ENCODE measurements around the gene MAFB. TPM values are rescaled to one million over a fixed set of nuclear protein-coding genes. Genes with fewer than 3 reads are reported as not detected.
A peak's percentile ranks its signal among the peaks of the same experiment; 100 is the strongest.

Gene MAFB
- total RNA-seq, 2 experiments from 2014 or later: 0.28 to 0.33 TPM

- no peak for DNase-seq
- ChIA-PET CTCF (no interaction called here), POLR2A (no interaction called here)
- H3K36me3 Mint-ChIP-seq (ENCODE audit: low read depth): no peaks in the 10 kb centered on the region
- H3K27ac Mint-ChIP-seq: no peak overlapping the region
- H3K9me3 Mint-ChIP-seq: no peaks in the 10 kb centered on the region
- H3K4me1 Mint-ChIP-seq: no peaks in the 10 kb centered on the region
- no peak overlapping the region for H3K4me3 Mint-ChIP-seq
- H3K27me3 Mint-ChIP-seq: peaks cover 88% of the 10 kb centered on the region
These were observed 6.2 kb upstream of the MAFB start for GRCh38 chr20:40695214-40695613.

GRCh38 chr20:40694246-40694645 is 5.2 kb upstream of the MAFB start:
- Mint-ChIP-seq H3K27me3 (peaks cover 93% of the 10 kb centered on the region), H3K4me1 (peaks cover 8% of the 10 kb centered on the region), H3K36me3 (ENCODE audit: low read depth) (no peaks in the 10 kb centered on the region), H3K27ac (no peak overlapping the region), H3K4me3 (no peak overlapping the region), H3K9me3 (no peaks in the 10 kb centered on the region)
- no peak for DNase-seq
- CTCF ChIA-PET: no interaction called here
- POLR2A ChIA-PET: no interaction called here

DNA sequence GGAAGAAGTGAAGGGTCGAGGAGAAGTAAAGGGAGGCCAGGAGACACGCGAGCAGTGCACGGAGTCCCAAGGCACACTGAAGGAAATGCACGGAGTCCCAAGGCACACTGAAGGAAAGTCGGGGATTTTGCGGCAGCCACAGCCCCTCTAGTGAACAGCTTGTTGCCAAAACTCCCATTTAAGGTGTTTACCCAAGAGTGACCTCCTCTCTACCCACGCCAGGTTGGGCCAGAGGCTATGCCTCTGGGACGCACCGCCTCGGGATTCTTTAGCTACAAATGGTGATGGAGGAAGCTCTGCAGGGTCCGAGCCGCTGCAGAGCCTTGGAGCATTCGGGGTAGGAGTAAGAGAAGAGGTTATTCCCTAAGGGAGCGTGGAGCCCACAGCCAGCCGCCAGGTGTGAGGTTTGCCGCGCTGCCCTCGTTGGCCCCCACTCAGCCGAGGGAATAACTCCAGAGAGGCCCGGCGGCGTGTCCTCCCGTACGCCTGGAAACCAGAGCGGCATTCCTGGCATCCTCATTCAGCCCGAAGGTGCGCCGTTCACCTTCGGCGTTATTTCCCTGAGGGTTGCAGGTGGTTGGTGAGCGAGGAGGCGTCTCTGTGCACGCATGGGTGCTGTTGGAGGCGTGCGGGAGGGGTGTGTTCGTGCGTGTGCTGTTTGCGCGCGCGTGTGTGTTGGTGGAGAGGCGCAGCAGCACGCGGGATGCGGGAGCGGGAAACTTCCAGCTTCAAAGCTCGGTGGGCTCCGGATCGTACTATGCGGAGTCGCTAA is 3.4 kb upstream of the MAFB start:
- Mint-ChIP-seq H3K9me3 (no peaks in the 10 kb centered on the region), H3K4me1 (peaks cover 13% of the 10 kb centered on the region), H3K36me3 (ENCODE audit: low read depth) (no peaks in the 10 kb centered on the region), H3K4me3 (no peak overlapping the region), H3K27ac (no peak overlapping the region), H3K27me3 (peaks cover 92% of the 10 kb centered on the region)
- CTCF ChIA-PET: no interaction called here
- DNase-seq: no peak
- POLR2A ChIA-PET: no interaction called here

GRCh38 chr20:40691566-40692239 is 2.7 kb upstream of the MAFB start:
- ChIA-PET CTCF (no interaction called here), POLR2A (no interaction called here)
- H3K27me3 Mint-ChIP-seq: peaks cover 91% of the 10 kb centered on the region
- no peak overlapping the region for H3K27ac Mint-ChIP-seq
- H3K4me3 Mint-ChIP-seq: no peak overlapping the region
- peaks cover 13% of the 10 kb centered on the region for H3K4me1 Mint-ChIP-seq
- H3K36me3 Mint-ChIP-seq (ENCODE audit: low read depth): no peaks in the 10 kb centered on the region
- no peaks in the 10 kb centered on the region for H3K9me3 Mint-ChIP-seq
- DNase-seq: no peak

GRCh38 chr20:40690836-40691565 is 2.0 kb upstream of the MAFB start:
- H3K27me3 Mint-ChIP-seq: peaks cover 90% of the 10 kb centered on the region
- H3K4me1 Mint-ChIP-seq: peaks cover 13% of the 10 kb centered on the region
- no peak for DNase-seq
- no peak overlapping the region for H3K4me3 Mint-ChIP-seq
- no peak overlapping the region for H3K27ac Mint-ChIP-seq
- ChIA-PET POLR2A (interaction anchor here (1.3 kb wide), 1 partner anchor 272 kb away, joined by 4 read pairs; no protein-coding TSS in a partner anchor), CTCF (interaction anchor here (1.3 kb wide), 3 partner anchors 9 to 272 kb away, joined by 3 to 6 read pairs (median 5); no protein-coding TSS in a partner anchor)
- H3K9me3 Mint-ChIP-seq: no peaks in the 10 kb centered on the region
- no peaks in the 10 kb centered on the region for H3K36me3 Mint-ChIP-seq (ENCODE audit: low read depth)

- peak overlapping the region; percentile 67 for H3K4me3 Mint-ChIP-seq
- no peaks in the 10 kb centered on the region for H3K9me3 Mint-ChIP-seq
- DNase-seq: peak; percentile 77
- peaks cover 90% of the 10 kb centered on the region for H3K27me3 Mint-ChIP-seq
- peaks cover 13% of the 10 kb centered on the region for H3K4me1 Mint-ChIP-seq
- H3K27ac Mint-ChIP-seq: no peak overlapping the region
- CTCF ChIA-PET: interaction anchor here (1.3 kb wide), 3 partner anchors 10 to 272 kb away, joined by 3 to 6 read pairs (median 5); no protein-coding TSS in a partner anchor
- POLR2A ChIA-PET: interaction anchor here (1.3 kb wide), 1 partner anchor 273 kb away, joined by 4 read pairs; no protein-coding TSS in a partner anchor
- H3K36me3 Mint-ChIP-seq (ENCODE audit: low read depth): no peaks in the 10 kb centered on the region
These were observed 1.2 kb upstream of the MAFB start for GRCh38 chr20:40689943-40690835.

DNA sequence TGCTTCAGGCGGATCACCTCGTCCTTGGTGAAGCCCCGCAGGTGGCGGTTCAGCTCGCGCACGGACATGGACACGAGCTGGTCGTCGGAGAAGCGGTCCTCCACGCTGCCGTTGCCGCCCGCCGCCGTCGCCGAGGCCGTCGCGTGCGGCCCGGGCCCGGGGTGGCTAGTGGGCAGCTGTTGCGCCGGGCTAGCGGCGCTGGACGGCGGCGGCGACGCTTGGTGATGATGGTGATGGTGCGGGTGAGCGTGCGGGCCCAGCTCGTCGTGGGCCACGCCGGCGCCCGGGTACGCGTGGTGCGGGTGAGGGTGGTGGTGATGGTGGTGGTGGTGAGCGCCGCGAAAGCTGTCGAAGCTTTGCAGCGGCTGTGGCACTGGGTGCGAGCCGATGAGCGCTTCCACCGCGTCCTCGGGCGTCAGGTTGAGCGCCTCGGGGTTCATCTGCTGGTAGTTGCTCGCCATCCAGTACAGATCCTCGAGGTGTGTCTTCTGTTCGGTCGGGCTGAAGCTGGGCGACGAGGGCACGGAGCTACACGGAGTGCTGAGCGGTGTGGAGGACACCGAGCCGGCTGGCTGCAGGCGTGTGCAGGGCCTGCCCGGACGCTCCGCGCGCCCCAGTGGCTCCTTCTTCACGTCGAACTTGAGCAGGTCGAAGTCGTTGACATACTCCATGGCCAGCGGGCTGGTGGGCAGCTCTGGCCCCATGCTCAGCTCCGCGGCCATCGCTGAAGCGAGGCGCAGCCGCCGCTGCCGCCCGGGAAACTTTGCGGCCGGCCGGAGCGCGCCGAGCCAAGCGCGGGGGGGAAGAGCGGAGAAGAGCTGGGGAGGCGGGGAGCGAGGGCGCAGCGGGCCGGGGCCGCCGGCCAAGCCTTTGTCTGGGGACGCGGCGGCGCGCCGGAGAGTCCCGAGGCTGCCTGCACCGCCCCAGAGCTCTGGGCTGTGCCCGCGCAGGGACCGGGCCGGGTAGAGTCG is 622 bp downstream of the MAFB start:
- no peaks in the 10 kb centered on the region for H3K9me3 Mint-ChIP-seq
- H3K4me1 Mint-ChIP-seq: peaks cover 16% of the 10 kb centered on the region
- H3K27me3 Mint-ChIP-seq: peaks cover 90% of the 10 kb centered on the region
- ChIA-PET POLR2A (interaction anchor here (1.1 kb wide), 1 partner anchor 10 kb away, joined by 4 read pairs; no protein-coding TSS in a partner anchor), CTCF (interaction anchor here (0.6 to 1.1 kb wide), 4 partner anchors 17 to 810 kb away, joined by 3 to 7 read pairs (median 4); no protein-coding TSS in a partner anchor)
- peak overlapping the region; percentile 59 for H3K4me3 Mint-ChIP-seq
- H3K36me3 Mint-ChIP-seq (ENCODE audit: low read depth): no peaks in the 10 kb centered on the region
- no peak overlapping the region for H3K27ac Mint-ChIP-seq
- no peak for DNase-seq

DNA sequence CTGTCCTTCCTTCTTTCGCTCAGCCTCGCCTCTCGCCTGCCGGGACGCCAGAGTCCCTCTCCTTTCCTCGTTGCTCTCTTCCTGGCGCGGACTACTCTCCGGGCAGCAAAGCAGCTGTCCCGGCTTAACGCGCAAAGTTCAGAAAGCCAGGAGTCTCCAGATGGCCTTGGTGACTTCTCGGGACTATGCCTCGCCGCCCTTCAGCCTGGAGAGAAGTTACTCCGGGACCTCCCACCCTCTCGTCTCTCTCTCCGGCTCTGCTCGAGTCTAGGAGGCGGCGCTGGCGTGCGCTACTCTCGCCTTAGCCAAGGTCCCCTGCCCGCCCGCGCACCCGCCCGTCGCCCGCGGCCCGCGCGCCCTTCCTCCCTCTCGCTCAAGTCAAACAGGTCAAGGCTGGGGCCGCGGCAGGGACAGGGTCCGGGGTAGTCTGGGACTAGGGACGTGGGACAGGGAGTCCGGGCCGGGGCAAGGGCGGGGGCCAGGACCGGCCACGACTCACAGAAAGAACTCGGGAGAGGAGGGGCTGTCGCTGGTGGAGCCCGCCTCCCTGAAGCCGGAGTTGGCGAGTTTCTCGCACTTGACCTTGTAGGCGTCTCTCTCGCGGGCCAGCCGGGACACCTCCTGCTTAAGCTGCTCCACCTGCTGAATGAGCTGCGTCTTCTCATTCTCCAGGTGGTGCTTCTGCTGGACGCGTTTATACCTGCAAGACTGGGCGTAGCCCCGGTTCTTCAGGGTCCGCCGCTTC is 1.5 kb downstream of the MAFB start:
- H3K9me3 Mint-ChIP-seq: no peaks in the 10 kb centered on the region
- peaks cover 90% of the 10 kb centered on the region for H3K27me3 Mint-ChIP-seq
- POLR2A ChIA-PET: no interaction called here
- no peak overlapping the region for H3K27ac Mint-ChIP-seq
- no peak for DNase-seq
- no peaks in the 10 kb centered on the region for H3K36me3 Mint-ChIP-seq (ENCODE audit: low read depth)
- H3K4me3 Mint-ChIP-seq: no peak overlapping the region
- CTCF ChIA-PET: no interaction called here
- H3K4me1 Mint-ChIP-seq: peaks cover 18% of the 10 kb centered on the region

DNA sequence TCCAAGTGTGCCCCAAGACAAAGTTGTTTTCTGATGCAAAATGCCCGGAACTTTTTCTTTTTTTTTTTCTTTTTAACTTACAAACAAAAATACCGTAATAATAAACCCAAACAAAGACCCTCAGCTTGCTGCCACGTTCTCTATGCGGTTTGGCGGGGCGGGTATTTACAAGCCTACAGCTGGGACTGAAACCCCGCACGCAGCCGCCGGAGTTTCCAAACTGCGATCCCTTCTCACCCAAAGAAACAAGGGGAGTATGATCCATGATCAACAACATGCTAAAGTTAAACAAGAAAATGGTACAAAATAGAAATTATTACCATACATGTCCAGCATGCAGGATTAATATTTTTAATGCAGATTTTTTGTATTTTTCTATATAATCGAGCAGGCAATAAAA is 2.1 kb downstream of the MAFB start:
- Mint-ChIP-seq H3K27ac (no peak overlapping the region), H3K36me3 (ENCODE audit: low read depth) (no peaks in the 10 kb centered on the region), H3K4me3 (no peak overlapping the region), H3K27me3 (peaks cover 90% of the 10 kb centered on the region), H3K4me1 (peaks cover 18% of the 10 kb centered on the region), H3K9me3 (no peaks in the 10 kb centered on the region)
- ChIA-PET POLR2A (no interaction called here), CTCF (no interaction called here)
- DNase-seq: no peak

- ChIA-PET POLR2A (no interaction called here), CTCF (no interaction called here)
- no peak for DNase-seq
- no peak overlapping the region for H3K4me3 Mint-ChIP-seq
- no peaks in the 10 kb centered on the region for H3K36me3 Mint-ChIP-seq (ENCODE audit: low read depth)
- peaks cover 89% of the 10 kb centered on the region for H3K27me3 Mint-ChIP-seq
- no peak overlapping the region for H3K27ac Mint-ChIP-seq
- peaks cover 18% of the 10 kb centered on the region for H3K4me1 Mint-ChIP-seq
- H3K9me3 Mint-ChIP-seq: no peaks in the 10 kb centered on the region
These were observed 2.6 kb downstream of the MAFB start for GRCh38 chr20:40686434-40686882.

- H3K4me1 Mint-ChIP-seq: peaks cover 18% of the 10 kb centered on the region
- ChIA-PET POLR2A (no interaction called here), CTCF (no interaction called here)
- no peaks in the 10 kb centered on the region for H3K9me3 Mint-ChIP-seq
- peaks cover 86% of the 10 kb centered on the region for H3K27me3 Mint-ChIP-seq
- no peak overlapping the region for H3K27ac Mint-ChIP-seq
- no peak for DNase-seq
- H3K36me3 Mint-ChIP-seq (ENCODE audit: low read depth): no peaks in the 10 kb centered on the region
- H3K4me3 Mint-ChIP-seq: no peak overlapping the region
These were observed 3.7 kb downstream of the MAFB start for GRCh38 chr20:40685349-40685748.
